Measurements from ENCODE around the gene BTBD18. TPM values are rescaled to one million over a fixed set of nuclear protein-coding genes. Genes with fewer than 3 reads are reported as not detected.

BTBD18 gene, protein sequence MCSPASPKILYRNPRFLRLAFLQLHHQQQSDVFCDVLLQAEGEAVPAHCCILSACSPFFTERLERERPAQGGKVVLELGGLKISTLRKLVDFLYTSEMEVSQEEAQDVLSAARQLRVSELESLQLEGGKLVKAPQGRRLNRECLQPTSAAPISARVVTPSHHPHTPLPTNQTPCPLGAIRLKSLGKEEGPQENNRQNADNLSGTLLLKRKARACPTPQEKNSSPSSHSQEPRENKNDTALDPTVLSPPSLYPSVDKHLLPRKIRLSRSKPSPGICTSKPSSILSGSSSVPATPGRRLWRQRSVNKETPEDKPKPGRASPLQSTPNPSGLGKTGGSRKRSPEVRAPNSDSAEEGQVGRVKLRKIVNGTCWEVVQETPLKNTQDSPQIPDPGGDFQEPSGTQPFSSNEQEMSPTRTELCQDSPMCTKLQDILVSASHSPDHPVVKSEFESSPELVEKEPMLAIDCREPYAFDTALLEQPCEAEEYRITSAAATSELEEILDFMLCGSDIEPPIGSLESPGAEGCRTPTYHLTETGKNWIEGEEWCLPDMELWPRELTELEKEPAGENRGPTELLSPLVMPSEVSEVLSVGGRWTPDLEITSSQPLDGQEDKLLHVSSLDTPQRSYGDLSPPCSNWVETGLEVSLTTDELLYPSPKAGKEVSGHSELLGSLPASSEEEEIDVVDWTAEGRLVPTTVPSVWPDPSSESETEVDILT
- total RNA-seq, result not detected

DNA sequence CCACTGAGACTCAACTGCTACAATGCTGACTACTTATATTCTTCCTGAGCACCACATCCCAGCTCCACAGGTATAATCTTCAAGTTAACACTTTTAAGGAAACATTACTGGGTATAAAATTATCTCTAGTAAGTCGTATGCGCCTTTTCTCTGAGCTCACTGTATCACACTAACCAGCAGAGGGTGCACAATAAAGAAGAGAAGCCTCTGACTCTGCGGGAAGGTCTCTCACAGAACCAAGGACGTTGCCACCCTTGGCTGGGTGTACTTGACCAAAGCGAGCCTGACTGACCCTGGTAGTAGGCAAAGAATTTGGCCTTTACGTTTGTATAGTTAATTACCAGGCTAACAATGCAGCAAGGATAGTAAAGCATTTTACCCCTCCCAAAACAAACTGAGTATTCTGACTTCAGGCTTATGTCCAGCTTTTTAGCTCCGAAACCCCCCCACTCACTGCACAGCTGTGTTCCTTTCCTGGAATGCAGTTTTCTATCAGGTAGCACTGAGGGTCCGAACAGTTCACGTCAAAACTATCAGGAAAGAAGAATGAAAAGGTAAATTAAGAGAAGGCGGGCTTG is at the start of gene BTBD18:
Gene BTBD18, minus strand, starts transcription at position 144 of the 578 bp plus-strand sequence. CDS start 631 bp downstream, outside the sequence.
- ATAC-seq (ENCODE audit: low FRiP score in 2 of 2) (peak; percentile 74 to 75), DNase-seq (peak in 1 of 2 donors; percentile 30)
- Histone ChIP-seq H3K4me1 (peaks cover 0 to 11% (median 5%) of the 10 kb centered on the region in 4 donors), H3K4me3 (no peak within 1 kb of the TSS), H3K27ac (peak within 1 kb of the TSS in 2 of 4 donors; percentile 7 to 52), H3K36me3 (no peaks in the 10 kb centered on the region), H3K27me3 (no peaks in the 10 kb centered on the region), H3K9me3 (no peaks in the 10 kb centered on the region)
- WGBS, 2 donors, result 49 to 57% methylated on average over 10 of the region's 10 CpGs
- TF ChIP-seq, protein P1, sequence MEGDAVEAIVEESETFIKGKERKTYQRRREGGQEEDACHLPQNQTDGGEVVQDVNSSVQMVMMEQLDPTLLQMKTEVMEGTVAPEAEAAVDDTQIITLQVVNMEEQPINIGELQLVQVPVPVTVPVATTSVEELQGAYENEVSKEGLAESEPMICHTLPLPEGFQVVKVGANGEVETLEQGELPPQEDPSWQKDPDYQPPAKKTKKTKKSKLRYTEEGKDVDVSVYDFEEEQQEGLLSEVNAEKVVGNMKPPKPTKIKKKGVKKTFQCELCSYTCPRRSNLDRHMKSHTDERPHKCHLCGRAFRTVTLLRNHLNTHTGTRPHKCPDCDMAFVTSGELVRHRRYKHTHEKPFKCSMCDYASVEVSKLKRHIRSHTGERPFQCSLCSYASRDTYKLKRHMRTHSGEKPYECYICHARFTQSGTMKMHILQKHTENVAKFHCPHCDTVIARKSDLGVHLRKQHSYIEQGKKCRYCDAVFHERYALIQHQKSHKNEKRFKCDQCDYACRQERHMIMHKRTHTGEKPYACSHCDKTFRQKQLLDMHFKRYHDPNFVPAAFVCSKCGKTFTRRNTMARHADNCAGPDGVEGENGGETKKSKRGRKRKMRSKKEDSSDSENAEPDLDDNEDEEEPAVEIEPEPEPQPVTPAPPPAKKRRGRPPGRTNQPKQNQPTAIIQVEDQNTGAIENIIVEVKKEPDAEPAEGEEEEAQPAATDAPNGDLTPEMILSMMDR (IDR thresholded peaks at IDR 0.05), result peak in 5 of 6 experiments; percentile 40 to 62 (median 52)
- no peak for TF ChIP-seq EP300 (IDR thresholded peaks at IDR 0.05)

DNA sequence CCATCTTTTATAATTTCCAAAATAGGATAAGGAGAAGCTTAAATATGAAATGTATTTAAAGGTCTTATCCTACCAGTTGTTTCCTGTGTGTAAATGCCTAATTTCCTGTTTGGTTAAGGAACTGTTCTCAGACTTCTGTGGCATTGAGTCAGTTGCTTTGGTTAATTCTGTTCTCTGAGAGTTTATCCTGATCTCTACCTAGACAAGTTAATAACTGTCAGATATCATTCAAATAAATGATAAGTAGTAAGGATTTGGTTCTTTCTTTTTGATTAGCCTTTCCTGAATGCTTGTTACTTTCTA is 49.5 kb upstream of the BTBD18 start:
- ATAC-seq (ENCODE audit: low FRiP score in 2 of 2), result no peak
- H3K27ac ChIP-seq, result peak overlapping the region in 3 of 4 donors; percentile 5 to 62 (median 58)
- H3K4me3 ChIP-seq, result no peak overlapping the region
- TF ChIP-seq EP300 (IDR thresholded peaks at IDR 0.05), result no peak
- no peak for TF ChIP-seq POLR2A (IDR thresholded peaks at IDR 0.05)
- TF ChIP-seq, protein P1 (IDR thresholded peaks at IDR 0.05), result no peak
- TF ChIP-seq POLR2AphosphoS5 (IDR thresholded peaks at IDR 0.05), result no peak
- DNase-seq, result no peak
- H3K36me3 ChIP-seq, result peaks cover 16 to 70% (median 64%) of the 10 kb centered on the region in 4 donors
- peaks cover 30 to 54% (median 43%) of the 10 kb centered on the region in 4 donors for H3K4me1 ChIP-seq
- H3K27me3 ChIP-seq, result no peaks in the 10 kb centered on the region
- H3K9me3 ChIP-seq, result no peaks in the 10 kb centered on the region

DNA sequence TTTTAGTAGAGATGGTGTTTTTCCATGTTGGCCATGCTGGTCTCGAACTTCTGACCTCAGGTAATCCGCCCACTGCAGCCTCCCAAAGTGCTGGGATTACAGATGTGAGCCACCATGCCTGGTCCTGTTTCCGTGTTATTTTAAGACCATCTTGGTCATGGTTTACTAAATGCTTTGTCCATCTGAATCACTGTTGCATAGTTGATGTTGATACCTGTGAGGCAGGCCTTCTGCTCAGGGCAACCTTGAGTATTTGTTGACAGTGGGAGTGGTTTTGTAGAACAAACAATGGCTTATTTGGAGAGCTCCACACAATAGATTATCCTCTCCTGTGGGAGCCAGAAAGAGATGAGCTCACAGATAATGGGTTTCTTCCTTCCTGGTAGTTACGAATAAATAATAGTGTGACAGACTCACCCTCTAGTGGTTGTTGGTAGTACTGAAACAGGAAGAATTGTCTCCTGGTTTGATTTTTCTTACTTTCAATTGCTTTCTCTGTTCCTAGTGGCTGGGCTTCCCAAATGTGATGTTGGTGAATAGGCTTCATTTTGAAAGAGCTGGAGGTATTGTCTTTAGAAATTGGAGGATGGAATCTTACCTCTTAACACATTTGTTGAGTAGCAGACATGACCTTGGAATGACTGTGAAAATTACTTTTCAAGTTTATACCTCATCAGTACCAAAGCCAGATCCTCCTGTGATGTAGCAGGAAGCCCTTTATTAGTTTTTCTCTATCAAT is 49.0 kb upstream of the BTBD18 start:
- WGBS, 2 donors, result 47 to 56% methylated on average over 4 of the region's 4 CpGs
- Histone ChIP-seq H3K4me3 (no peak overlapping the region), H3K9me3 (no peaks in the 10 kb centered on the region), H3K36me3 (peaks cover 12 to 70% (median 65%) of the 10 kb centered on the region in 4 donors), H3K27me3 (no peaks in the 10 kb centered on the region), H3K4me1 (peaks cover 30 to 54% (median 43%) of the 10 kb centered on the region in 4 donors), H3K27ac (peak overlapping the region; percentile 42 to 67 (median 60))
- ATAC-seq (ENCODE audit: low FRiP score in 2 of 2), result peak; percentile 86 to 92
- no peak for DNase-seq
- TF ChIP-seq POLR2A (IDR thresholded peaks at IDR 0.05), result peak in 1 of 4 donors; percentile 9
- TF ChIP-seq POLR2AphosphoS5 (IDR thresholded peaks at IDR 0.05), result peak in 1 of 2 donors; percentile 29
- TF ChIP-seq EP300 (IDR thresholded peaks at IDR 0.05), result peak in 1 of 4 donors; percentile 17
- TF ChIP-seq, protein P1 (IDR thresholded peaks at IDR 0.05), result peak; percentile 76 to 95 (median 92)

DNA sequence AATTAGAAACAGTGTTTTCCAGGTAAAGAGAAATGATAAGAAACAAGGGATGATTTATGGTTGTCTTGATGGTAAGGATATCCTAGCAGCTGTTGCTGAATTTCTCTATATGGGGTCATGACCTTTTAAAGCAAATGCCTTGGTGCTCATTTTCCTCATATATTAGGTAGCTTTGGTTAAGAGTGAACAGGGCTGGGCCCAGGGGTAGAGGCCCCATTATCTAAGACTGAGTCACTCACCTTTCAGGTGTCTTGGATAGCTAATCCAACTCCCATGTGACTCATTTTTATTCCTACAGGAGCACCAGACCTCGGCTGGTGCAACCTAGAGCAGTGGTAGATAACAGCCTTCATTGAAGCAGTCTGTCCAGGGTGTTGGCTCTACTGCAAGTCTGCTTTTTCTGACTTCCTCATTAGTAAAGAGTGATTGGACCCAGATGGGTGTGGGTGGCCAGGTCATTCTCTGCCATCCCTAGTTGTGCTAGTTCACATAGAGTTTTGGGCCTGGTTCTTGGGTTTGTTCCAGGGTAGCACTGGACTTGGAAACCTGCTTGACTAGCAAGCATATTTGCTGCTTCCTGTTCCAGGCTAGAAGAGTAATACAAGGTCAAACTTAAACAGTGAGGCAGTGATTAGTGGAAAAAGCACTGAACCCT is 47.4 kb upstream of the BTBD18 start:
- 10 to 13% methylated on average over 1 of the region's 1 CpG for WGBS, 2 donors
- no peak for TF ChIP-seq POLR2AphosphoS5 (IDR thresholded peaks at IDR 0.05)
- TF ChIP-seq POLR2A (IDR thresholded peaks at IDR 0.05), result no peak
- TF ChIP-seq, protein P1 (IDR thresholded peaks at IDR 0.05), result no peak
- TF ChIP-seq EP300 (IDR thresholded peaks at IDR 0.05), result no peak
- ATAC-seq (ENCODE audit: low FRiP score in 2 of 2), result peak; percentile 75 to 82
- Histone ChIP-seq H3K4me1 (peaks cover 44 to 69% (median 54%) of the 10 kb centered on the region in 4 donors), H3K27me3 (no peaks in the 10 kb centered on the region), H3K4me3 (no peak overlapping the region), H3K27ac (peak overlapping the region; percentile 55 to 70 (median 62)), H3K9me3 (no peaks in the 10 kb centered on the region), H3K36me3 (peaks cover 8 to 68% (median 54%) of the 10 kb centered on the region in 4 donors)
- DNase-seq, result peak in 1 of 2 donors; percentile 71
